GM23248 (cell line): Measurements from ENCODE around the gene ADGRV1.

Experiments
- EZH2 ChIP-seq: fragments of 200-600 bp; sonication (generic); IDR thresholded peaks from 2 replicates; pipeline ENCODE4 v1.6.1; 2018; ENCODE audit warnings: antibody characterized with exemption, mild to moderate bottlenecking; ENCODE audit not compliant: insufficient read depth, poor library complexity, severe bottlenecking
- EZH2phosphoT487 ChIP-seq: fragments of 200-600 bp; sonication (generic); IDR thresholded peaks from 2 replicates; pipeline ENCODE4 v1.6.1; 2018; ENCODE audit warnings: antibody characterized with exemption, moderate library complexity, mild to moderate bottlenecking, low read depth; ENCODE audit not compliant: insufficient read depth

DNA sequence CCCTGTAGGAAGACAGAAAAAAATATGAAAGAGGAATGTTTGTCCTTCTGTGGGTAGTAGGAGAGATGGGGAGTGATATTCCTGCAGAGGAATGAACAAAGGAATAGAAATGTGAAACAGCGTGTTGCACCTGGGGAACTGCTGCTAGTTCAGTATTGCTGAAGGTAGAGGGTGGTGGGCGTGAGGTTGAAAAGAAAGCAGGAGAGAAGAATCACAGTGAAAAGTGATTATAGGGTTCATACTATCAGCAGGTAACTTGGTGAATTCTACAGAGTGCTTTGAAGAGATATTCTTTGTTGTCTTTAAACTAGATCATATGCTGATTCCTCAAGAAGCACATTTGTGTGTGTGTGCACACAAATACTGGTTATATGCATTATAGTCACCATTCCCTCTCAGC lies 95.6 kb downstream of the ADGRV1 start:
- no peak for TF ChIP-seq EZH2
- TF ChIP-seq EZH2phosphoT487 = no peak
